Ureter (tissue), 1 donor: ENCODE results near the gene PRPH2. TPM values are rescaled to one million over a fixed set of nuclear protein-coding genes. Genes with fewer than 3 reads are reported as not detected.

Experiments
- DNase-seq: peaks from one replicate; pipeline ENCODE4 v3.0.0-alpha.2; 2020; ENCODE audit warnings: low spot score
- total RNA-seq: library from RNA; stranded (reverse); gene quantifications from one replicate; pipeline ENCODE4 v1.2.4, GENCODE V29; 2023
- donor health status: DM: yes; HTN: yes; CAD: no.

Gene PRPH2, protein sequence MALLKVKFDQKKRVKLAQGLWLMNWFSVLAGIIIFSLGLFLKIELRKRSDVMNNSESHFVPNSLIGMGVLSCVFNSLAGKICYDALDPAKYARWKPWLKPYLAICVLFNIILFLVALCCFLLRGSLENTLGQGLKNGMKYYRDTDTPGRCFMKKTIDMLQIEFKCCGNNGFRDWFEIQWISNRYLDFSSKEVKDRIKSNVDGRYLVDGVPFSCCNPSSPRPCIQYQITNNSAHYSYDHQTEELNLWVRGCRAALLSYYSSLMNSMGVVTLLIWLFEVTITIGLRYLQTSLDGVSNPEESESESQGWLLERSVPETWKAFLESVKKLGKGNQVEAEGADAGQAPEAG
- 0.91 TPM for total RNA-seq

DNA sequence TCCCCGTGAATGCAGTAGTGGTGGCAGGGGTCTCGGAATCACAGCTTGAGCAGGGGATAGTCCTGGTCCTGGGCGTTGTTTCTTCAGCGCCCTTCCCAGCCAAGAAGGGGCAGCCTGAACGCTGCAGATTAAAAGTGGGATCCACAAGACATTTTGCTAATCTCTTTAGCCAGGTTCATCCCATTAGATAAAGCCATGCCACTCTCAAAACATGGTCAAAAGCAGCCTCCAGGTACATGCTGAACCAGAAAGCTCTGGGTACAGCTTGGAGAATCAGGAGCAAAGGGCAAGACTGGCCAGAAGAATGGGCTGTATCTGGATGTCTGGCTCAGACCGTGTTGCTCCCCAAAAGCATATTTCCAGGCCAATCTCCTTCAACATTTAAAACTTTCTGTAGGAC lies at the start of gene PRPH2:
Gene PRPH2, minus strand, starts transcription at position 101 of the 400 bp plus-strand sequence. CDS start 263 bp downstream, outside the sequence.
- no peak for DNase-seq

DNA sequence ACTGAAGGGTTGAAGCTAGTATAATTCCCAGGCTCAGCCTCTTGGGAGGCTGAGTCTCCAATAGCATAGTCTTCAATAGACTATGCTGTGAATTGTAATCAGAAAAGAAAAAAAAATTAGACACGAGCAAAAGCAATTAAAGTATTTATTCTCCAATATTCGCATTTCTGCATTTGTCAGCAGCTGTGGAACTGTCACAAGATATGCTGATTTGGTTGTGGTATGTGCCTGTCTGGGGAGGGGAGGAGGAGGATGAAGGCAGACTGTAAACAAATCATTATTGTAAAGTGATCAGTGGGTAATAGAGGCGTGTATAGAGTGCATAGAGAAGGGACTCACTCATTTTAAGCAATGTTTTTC lies 49.3 kb upstream of the PRPH2 start:
- no peak for DNase-seq

- DNase-seq, result no peak
Observed at GRCh38 chr6:42769836-42770235, 47.4 kb upstream of the PRPH2 start.

DNA sequence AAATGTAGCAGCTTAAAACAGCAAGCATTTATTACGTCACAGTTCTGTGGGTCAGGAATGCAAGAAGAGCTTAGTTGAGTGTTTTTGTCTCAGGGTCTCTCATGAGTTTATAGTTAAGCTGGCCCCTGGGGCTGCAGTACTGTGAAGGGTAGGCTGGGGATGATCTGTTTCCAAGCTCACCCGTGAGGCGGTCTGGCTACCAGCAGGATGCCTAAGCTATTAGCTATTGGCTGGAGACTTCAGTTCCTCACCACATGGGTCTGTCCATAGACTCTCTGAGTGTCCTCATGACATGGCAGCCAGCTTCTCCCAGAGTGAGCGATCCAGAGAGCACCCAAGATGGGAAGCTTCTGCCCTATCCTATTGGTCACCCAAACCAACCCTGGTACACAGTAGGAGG lies 46.7 kb upstream of the PRPH2 start:
- DNase-seq, result no peak

DNA sequence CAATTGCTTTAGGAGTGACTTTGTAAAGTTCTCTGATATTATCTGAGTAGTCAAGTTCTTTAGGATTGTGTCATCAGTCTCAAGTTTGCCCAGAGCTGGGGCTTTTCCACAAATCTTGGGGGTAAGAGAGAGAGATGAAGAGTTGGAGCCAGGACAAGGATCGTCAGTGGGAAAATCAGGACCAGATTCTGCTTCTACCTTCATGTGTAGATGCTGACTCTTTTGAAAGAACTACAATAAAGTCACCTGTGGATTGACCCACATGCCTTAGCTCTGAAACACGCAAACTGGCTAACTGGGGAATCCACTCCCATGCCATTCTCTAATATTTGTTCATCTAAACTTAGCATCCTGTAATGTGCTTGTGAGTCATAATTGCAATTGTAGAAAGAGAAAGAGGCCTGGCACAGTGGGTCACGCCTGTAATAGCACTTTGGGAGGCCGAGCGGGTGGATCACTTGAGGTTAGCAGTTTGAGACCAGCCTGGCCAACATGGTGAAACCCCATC lies 43.8 kb upstream of the PRPH2 start:
- no peak for DNase-seq

DNA sequence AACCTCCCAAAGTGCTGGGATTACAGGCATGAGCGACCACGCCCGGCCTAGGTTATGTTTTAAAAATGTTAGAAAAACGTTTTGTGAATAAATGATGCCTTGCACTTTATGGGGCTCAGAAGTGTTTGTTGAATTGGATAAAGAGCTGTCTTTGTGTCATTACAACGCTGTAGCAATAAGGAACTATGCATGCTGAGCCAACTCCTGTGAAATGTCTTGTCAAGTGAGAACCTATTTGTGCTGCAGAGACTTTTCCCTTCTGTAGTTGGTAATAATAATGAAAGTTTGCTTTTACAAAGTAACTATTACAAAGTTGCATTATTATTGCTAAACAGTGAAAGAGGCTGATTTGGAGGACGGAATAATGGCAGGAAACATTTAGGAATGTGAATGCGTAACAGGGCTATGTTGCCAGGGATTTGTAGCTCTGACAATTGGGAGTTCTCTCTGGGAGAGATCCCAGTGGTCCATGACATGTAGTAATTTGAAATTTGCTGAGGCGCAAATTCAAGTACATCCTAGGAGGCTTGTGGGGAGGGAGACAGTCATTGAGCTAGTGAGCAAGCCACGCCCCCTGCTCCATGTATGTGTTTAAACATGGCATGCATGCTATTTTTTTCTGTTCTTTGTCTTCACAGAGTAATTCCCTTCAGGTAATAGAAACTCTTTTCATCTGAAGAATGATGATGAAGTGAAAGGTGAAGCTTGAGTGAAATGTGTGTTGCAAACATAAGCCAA lies 42.7 kb upstream of the PRPH2 start:
- no peak for DNase-seq

DNA sequence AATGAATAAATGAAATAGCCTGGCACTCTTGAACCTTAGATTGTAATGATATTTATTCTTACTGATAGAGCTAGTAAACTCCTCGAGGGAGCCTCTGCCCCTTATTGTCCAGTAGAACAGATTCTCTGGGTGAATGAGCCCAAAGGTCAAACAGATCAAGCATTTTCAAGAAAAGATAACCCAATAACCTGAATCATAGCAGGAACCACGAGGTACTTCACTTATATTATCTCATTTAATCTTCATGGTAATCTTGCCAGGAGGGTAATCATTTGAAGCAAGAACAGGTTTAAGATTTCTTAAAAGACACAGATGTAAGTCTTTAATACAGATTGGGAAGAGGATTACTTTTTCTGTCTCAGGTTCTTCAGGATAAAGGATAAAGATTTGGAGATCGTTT lies 40.6 kb upstream of the PRPH2 start:
- no peak for DNase-seq

DNA sequence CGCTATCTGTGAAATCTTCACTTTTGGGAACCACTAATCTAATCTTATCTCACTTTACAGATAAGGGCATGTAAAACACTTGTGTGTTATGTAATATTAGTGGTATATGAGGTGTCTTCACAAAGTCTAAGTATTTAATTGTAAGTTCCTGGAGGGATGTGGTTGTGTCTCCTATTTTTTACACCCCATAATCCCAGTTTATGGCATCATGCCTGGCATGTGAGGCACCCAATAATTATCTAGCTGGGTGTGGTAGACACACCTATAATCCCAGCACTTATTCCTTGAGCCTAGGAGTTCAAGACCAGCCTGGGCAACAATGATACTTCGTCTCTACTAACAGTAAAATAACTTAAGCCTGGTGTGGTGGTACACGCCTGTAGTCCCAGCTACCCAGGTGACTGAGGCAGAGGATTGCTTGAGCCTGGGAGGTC lies 40.0 kb upstream of the PRPH2 start:
- no peak for DNase-seq

- DNase-seq, result no peak
Observed at GRCh38 chr6:42761287-42762067, 39.1 kb upstream of the PRPH2 start.

GRCh38 chr6:42758756-42759430 lies 36.5 kb upstream of the PRPH2 start:
- DNase-seq, result no peak

DNA sequence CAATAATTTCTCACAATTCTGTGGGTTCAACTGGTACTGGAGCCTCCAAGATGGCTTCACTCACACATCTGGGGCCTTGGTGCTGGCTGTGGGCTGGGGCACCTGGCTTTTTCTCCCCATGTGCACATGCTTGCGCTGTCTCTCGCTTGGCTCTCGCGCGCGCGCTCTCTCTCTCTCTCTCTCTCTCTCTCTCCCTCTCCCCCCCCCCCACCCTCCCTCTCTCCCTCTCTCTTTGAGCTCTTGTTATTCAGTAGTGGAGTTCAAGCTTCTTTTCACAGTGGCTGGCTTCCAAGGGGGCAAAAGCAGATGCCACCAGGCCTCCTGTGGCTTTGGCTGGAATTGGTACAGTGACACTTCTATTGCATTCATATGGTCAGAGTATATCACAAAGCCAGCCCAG lies 34.3 kb upstream of the PRPH2 start:
- DNase-seq, result no peak

- no peak for DNase-seq
Observed at GRCh38 chr6:42754759-42755158, 32.4 kb upstream of the PRPH2 start.

DNA sequence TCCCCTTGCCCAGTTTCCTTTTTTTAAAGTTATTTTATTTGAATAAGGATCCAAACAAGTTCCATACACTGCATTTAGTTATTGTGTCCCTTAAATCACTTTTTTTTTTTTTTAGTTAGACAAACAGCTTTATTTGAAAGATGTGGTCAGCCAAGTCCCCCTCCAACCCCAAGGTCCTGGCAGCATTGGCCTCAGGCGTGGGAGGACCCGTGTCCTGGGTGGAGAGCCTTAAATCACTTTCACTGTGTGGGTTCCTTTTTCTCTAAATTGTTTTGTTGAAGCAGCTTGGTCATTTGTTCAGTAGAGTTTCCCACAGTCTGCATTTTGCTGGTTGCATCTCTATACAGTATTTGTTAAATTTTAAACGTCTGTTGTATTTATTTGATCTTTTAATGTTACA lies 28.7 kb upstream of the PRPH2 start:
- no peak for DNase-seq

DNA sequence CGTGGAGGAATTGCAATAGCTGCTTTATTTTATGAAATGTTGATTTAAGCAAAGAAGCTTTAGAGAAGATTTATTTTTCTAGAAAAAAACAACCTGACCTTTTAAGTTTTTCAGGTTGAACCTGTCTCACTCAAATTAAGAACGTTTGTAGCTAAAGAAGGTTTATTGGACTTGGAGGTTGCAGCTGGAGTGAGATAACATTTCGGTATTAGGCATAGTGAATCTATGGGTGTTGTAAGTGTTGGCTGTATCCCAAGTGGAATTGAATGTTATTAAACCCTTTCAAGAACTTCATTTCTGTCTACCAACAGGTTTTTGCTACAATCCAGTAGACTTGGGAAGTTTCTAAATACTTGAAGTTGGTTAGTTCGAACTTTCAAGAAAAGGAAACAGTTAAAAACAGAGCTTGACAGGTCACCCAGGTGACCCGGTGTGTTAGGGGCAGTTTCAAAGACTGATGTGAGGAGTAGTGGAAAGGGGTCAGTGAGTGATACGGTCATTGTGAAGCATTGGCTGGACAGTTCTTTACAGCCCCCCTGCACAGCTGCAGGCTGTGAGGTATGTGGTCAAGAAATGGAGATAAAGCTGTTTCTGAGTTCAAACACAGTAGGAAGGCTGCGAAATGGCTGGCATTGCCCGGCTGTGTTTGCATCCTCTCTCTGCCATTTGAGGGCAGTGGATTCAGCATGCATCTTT lies 26.0 kb upstream of the PRPH2 start:
- DNase-seq, result no peak

GRCh38 chr6:42746463-42747391 lies 24.3 kb upstream of the PRPH2 start:
- DNase-seq, result peak; percentile 85

GRCh38 chr6:42745640-42746462 lies 23.5 kb upstream of the PRPH2 start, which contains the start of gene TBCC:
Gene TBCC (minus strand): TSS chr6:42746103. CDS start chr6:42746073, 30 bp downstream.
- DNase-seq, result peak; percentile 98

DNA sequence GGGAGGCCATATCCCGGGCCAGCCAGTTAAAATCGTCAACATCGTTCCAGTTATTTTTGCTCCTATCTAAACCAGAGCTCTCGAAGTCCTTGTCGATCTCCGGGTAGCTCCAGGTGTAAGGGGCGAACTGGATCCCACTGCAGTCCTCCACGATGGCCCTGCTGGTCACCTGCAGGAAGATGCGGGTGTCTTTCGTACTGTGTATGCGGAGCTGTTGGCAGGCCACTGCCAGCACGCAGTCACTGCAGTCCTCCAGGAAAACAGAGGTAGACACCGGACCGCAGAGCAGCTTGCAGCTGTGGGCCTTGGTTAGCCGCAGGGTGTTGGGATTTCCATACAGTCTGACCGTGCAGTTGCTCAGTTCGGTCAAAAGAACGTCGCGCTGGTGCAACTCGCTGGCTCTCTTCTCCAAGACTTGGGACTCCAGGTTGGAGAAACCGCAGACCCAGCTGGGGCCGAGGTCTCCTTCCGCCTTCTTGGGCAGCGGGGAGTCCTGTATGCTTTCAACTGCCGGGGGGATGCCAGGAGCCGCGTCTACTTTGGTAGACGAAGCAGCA lies 22.8 kb upstream of the PRPH2 start:
- DNase-seq, result peak; percentile 57

- DNase-seq, result no peak
Observed at GRCh38 chr6:42744351-42744893, 22.0 kb upstream of the PRPH2 start.
